LNCaP clone FGC (cell line): ENCODE data around the gene PKN3.
"Not testable (repeated sequence)": the region's sequence is repeated elsewhere in the genome, so short reads cannot be mapped to it uniquely, and the experiment has no call there.

Source experiments
- DNase-seq: peaks from one replicate; pipeline ENCODE4 v3.0.0-alpha.2; 2011; ENCODE audit warnings: low read depth
- H3K4me3 ChIP-seq: 2 replicates; pipeline ENCODE4 v1.5.1; 2011; ENCODE audit warnings: mild to moderate bottlenecking, low read depth, low read length, control low read depth
- CTCF ChIP-seq: IDR thresholded peaks from 2 replicates; pipeline ENCODE4 v1.5.1; 2012; ENCODE audit warnings: mild to moderate bottlenecking; ENCODE audit not compliant: control insufficient read depth, insufficient read depth; ENCODE audit errors: extremely low read depth

Gene PKN3

GRCh38 chr9:128685636-128686489 is 16.4 kb upstream of the PKN3 start:
- no peak for TF ChIP-seq CTCF
- no peak for DNase-seq
- peak overlapping the region; percentile 97; the same call in 1 of the 2 replicates for H3K4me3 ChIP-seq

GRCh38 chr9:128687453-128687852 is 14.8 kb upstream of the PKN3 start:
- TF ChIP-seq CTCF: no peak
- no peak for DNase-seq
- H3K4me3 ChIP-seq: no peak overlapping the region

GRCh38 chr9:128688501-128689292 is 13.6 kb upstream of the PKN3 start, which contains the start of gene SET:
Gene SET (plus strand): TSS chr9:128689222. CDS start chr9:128689583, 361 bp downstream.
- DNase-seq: no peak
- peak within 1 kb of the TSS; percentile 97 for H3K4me3 ChIP-seq
- TF ChIP-seq CTCF: no peak

- no peak for DNase-seq
- H3K4me3 ChIP-seq: peak overlapping the region; percentile 54
- no peak for TF ChIP-seq CTCF
These were observed 13.0 kb upstream of the PKN3 start for GRCh38 chr9:128689293-128689774.

GRCh38 chr9:128689820-128690683 is 12.3 kb upstream of the PKN3 start:
- peak overlapping the region; percentile 97 for H3K4me3 ChIP-seq
- no peak for DNase-seq
- TF ChIP-seq CTCF: no peak

- TF ChIP-seq CTCF: no peak
- H3K4me3 ChIP-seq: peak overlapping the region; percentile 97
- no peak for DNase-seq
These were observed 11.6 kb upstream of the PKN3 start for GRCh38 chr9:128690684-128691034.

GRCh38 chr9:128693738-128694137 is 8.6 kb upstream of the PKN3 start:
- H3K4me3 ChIP-seq, DNase-seq: not testable (repeated sequence)
